ENCODE results near the gene DNAJC11.

- no peak for TF ChIP-seq CTCF (IDR thresholded peaks at IDR 0.05)
- TF ChIP-seq POLR2A (IDR thresholded peaks at IDR 0.05), result no peak
These were observed 5.7 kb downstream of the DNAJC11 start for GRCh38 chr1:6695868-6696267.
